Measurements from ENCODE around the gene ACOT7.

GRCh38 chr1:6423321-6423999 is 29.9 kb upstream of the ACOT7 start:
- TF ChIP-seq CTCF (IDR thresholded peaks at IDR 0.05), result peak; percentile 49 to 71 (median 57)
- no peak for TF ChIP-seq POLR2A (IDR thresholded peaks at IDR 0.05)

All from testis (tissue), 2 donors.